H54 (cell line): ENCODE results near the gene P2RX3.
"Not testable (repeated sequence)": the region's sequence is repeated elsewhere in the genome, so short reads cannot be mapped to it uniquely, and the experiment has no call there.

ENCODE experiments used
- DNase-seq: peaks from one replicate; pipeline ENCODE4 v3.0.0; 2011; ENCODE audit warnings: low spot score, mixed read lengths; ENCODE audit not compliant: insufficient read length
- FAIRE-seq: peaks from 3 replicates; lab custom pipeline; 2011; peaks lifted over from hg19 to GRCh38; lab: Jason Lieb, UNC
- POLR2A ChIP-seq: IDR thresholded peaks from 2 replicates; pipeline ENCODE4 v1.6.1; 2011; ENCODE audit warnings: low read depth, mild to moderate bottlenecking, low read length

P2RX3 gene

GRCh38 chr11:57338142-57338541 lies at the start of gene P2RX3:
P2RX3 (plus strand) TSS chr11:57338352; CDS start chr11:57338551, 199 bp downstream.
- FAIRE-seq: no peak
- DNase-seq: no peak
- no peak for TF ChIP-seq POLR2A

GRCh38 chr11:57288771-57289579 lies 49.2 kb upstream of the P2RX3 start:
- FAIRE-seq (no peak), DNase-seq (peak; percentile 38)
- TF ChIP-seq POLR2A: no peak

DNA sequence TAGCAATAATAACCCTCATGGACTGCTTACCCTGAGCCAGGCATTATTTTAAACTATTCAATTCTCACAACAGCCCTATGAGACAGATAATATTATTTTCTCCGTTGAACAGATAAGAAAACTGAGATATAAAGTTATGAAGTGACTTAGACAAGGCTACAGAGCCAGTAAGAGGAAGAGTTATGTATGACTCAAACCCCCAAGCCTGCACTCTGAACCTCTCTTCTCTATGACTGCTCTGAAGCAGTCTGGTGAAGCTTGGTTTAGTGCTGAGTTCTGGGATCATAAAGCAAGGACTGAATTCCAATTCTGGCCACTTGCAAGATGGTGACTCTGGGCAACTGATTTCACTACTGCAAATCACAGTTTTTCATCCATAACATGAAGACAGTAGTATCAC lies 47.9 kb upstream of the P2RX3 start:
- FAIRE-seq (no peak), DNase-seq (no peak)
- TF ChIP-seq POLR2A: no peak

- no peak for TF ChIP-seq POLR2A
- no peak for FAIRE-seq
- DNase-seq: no peak
These were observed 43.7 kb upstream of the P2RX3 start for GRCh38 chr11:57294225-57295131.

DNA sequence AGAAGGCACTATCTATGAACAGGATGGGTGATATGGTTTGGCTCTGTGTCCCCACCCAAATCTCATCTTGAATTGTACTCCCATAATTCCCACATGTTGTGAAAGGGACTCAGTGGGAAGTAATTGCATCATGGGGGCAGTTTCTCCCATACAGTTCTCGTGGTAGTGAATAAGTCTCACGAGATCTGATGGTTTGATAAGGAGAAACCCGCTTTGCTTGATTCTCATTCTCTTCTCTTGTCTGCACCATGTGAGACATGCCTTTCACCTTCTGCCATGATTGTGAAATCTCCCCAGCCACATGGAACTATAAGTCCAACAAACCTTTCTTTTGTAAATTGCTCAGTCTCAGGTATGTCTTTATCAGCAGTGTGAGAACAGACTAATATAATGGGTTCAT lies 41.9 kb upstream of the P2RX3 start:
- DNase-seq, FAIRE-seq: not testable (repeated sequence)

DNA sequence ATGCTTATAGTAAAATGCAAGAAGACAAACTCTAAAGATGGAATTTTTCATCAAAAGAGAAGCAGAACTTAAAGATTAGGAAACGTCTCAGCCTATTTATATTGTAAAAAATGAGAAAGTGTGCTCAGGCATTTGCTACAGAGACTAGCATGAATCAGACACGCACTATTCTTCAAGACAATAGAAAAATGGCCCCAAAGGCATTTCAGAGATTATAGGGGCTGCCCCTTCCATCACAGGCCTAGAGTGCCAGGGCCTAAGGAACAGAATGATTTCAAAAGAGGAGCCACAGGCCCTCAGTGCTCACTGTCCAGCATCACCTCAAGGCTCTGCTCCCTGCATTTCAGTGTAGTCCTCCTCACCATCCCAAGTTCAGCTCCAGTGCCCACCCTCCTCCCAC lies 40.9 kb upstream of the P2RX3 start:
- no peak for FAIRE-seq
- no peak for TF ChIP-seq POLR2A
- DNase-seq: no peak

- DNase-seq (no peak), FAIRE-seq (no peak)
- TF ChIP-seq POLR2A: no peak
These were observed 38.9 kb upstream of the P2RX3 start for GRCh38 chr11:57299150-57299737.

DNA sequence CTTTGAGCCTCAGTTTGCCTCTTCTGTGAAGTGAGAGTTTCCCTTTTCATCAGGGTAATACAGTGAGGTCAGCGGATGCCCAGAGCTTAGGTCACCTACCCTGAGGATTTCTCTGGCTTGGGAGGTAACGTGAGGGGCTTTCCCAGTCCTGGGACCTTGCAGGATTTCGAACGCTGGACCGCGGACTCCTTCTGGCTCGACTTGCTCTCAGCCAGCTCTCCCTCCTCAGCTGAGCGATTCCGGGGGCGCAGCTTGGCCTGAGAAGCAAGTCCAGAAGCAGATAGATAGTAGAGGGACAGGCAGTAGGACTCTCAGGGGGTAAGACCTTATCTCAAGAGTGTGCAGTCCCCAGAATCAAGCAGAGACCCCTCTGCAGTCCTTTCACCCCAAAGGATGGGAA lies 37.4 kb upstream of the P2RX3 start:
- no peak for DNase-seq
- TF ChIP-seq POLR2A: no peak
- no peak for FAIRE-seq

GRCh38 chr11:57301711-57302423 lies 36.3 kb upstream of the P2RX3 start:
- TF ChIP-seq POLR2A: no peak
- DNase-seq (no peak), FAIRE-seq (no peak)

GRCh38 chr11:57302489-57302888 lies 35.7 kb upstream of the P2RX3 start:
- no peak for TF ChIP-seq POLR2A
- FAIRE-seq: no peak
- no peak for DNase-seq

- DNase-seq (no peak), FAIRE-seq (no peak)
- TF ChIP-seq POLR2A: no peak
These were observed 34.7 kb upstream of the P2RX3 start for GRCh38 chr11:57303280-57303989.

DNA sequence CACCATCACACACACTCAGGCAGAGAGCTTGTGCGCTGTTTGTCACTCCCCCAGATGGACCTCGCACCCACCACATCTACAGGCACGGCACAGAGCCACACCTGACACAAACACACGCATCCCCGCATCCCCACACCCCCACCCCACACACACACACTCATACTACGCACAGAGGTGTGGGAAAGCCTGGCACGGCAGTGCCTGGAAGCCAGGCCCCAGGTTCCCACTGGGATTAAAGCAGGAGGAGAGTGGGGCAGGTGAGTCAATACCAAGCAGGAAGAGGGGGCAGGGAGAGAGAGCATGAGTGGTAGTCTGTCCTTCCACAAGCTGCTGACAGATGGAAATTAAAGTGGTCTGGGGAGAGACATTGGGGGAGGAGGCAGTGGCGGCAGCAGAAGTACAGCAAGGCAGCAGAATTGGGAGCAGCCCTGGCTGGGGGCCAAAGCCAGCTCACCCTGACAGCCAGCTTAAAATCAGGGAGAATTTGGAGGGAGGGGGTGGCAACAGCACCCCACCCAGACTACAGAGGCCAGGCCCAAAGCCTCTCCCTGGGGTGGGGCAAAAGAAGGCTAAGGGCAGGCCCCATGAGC lies 34.1 kb upstream of the P2RX3 start:
- DNase-seq (no peak), FAIRE-seq (no peak)
- TF ChIP-seq POLR2A: no peak

GRCh38 chr11:57305523-57305922 lies 32.6 kb upstream of the P2RX3 start:
- no peak for FAIRE-seq
- TF ChIP-seq POLR2A: no peak
- DNase-seq: no peak
